Common myeloid progenitor, CD34-positive (primary cell): ENCODE data around the gene NFKB1. TPM values are rescaled to one million over a fixed set of nuclear protein-coding genes. Genes with fewer than 3 reads are reported as not detected.
A peak's percentile ranks its signal among the peaks of the same experiment; 100 is the strongest.

Source experiments
- CTCF ChIA-PET: fragments of 350-600 bp; sonication (Branson Sonifier 250); formaldehyde crosslinking; loops from one replicate; lab custom pipeline; 2021; ENCODE audit warnings: antibody characterized with exemption; lab: Charles Lee
- POLR2A ChIA-PET: fragments of 350-600 bp; sonication (Branson Sonifier 250); formaldehyde crosslinking; loops from one replicate; lab custom pipeline; 2021; ENCODE audit warnings: antibody characterized with exemption; lab: Charles Lee
- DNase-seq, 3 donors: peaks; one replicate each; pipeline versions ENCODE4 v3.0.0 to v3.0.0-alpha.2; 2013
- H3K27ac ChIP-seq, 2 experiments: 1 replicate in 1 of 2; 2 replicates in 1 of 2; pipeline ENCODE4 v1.7.0; 2013; ENCODE audit warnings: inconsistent platforms in 2 of 2, low read length in 2 of 2, mild to moderate bottlenecking in 2 of 2, low read depth in 1 of 2, moderate library complexity in 1 of 2; ENCODE audit not compliant: severe bottlenecking in 2 of 2, insufficient read depth in 1 of 2, poor library complexity in 1 of 2
- H3K27me3 ChIP-seq, 5 experiments: replicated peaks in 2 of 5; 1 replicate in 3 of 5; 2 replicates in 2 of 5; pipeline versions ENCODE4 v1.6.1 to v1.7.0; 2013; ENCODE audit warnings: low read length in 4 of 5, mild to moderate bottlenecking in 2 of 5, moderate library complexity in 2 of 5, inconsistent platforms in 1 of 5; ENCODE audit not compliant: insufficient read depth in 5 of 5, control insufficient read depth in 4 of 5
- H3K36me3 ChIP-seq, 4 experiments: 1 replicate in 2 of 4; 2 replicates in 2 of 4; pipeline versions ENCODE4 v1.6.1 to v1.7.0; 2013; ENCODE audit warnings: low read length in 3 of 4, control low read depth in 1 of 4, mild to moderate bottlenecking in 1 of 4; ENCODE audit not compliant: control insufficient read depth in 4 of 4, insufficient read depth in 4 of 4
- H3K4me1 ChIP-seq, 4 experiments: 1 replicate in 3 of 4; 2 replicates in 1 of 4; pipeline versions ENCODE4 v1.6.1 to v1.7.1; 2013; ENCODE audit warnings: low read length in 3 of 4, mild to moderate bottlenecking in 3 of 4, control low read depth in 1 of 4, inconsistent platforms in 1 of 4, moderate library complexity in 1 of 4; ENCODE audit not compliant: control insufficient read depth in 4 of 4, insufficient read depth in 4 of 4; ENCODE audit errors: control extremely low read depth in 1 of 4
- H3K4me3 ChIP-seq, 7 experiments: 1 replicate in 4 of 7; 2 replicates in 3 of 7; pipeline versions ENCODE4 v1.5.1 to v1.7.0; 2013; ENCODE audit warnings: mild to moderate bottlenecking in 7 of 7, low read length in 6 of 7, moderate library complexity in 6 of 7, inconsistent platforms in 2 of 7, low read depth in 2 of 7, control low read depth in 1 of 7; ENCODE audit not compliant: insufficient read depth in 4 of 7, control insufficient read depth in 1 of 7; ENCODE audit errors: extremely low read depth in 1 of 7
- H3K9me3 ChIP-seq, 5 experiments: 1 replicate in 4 of 5; 2 replicates in 1 of 5; pipeline versions ENCODE4 v1.6.1 to v1.7.1; 2013; ENCODE audit warnings: low read length in 4 of 5, mild to moderate bottlenecking in 2 of 5, inconsistent platforms in 1 of 5, low read depth in 1 of 5, moderate library complexity in 1 of 5; ENCODE audit not compliant: control insufficient read depth in 4 of 5, insufficient read depth in 2 of 5; ENCODE audit errors: control extremely low read depth in 1 of 5
- WGBS: methylation state at CpG from one replicate; pipeline ENCODE4 v1.1.5; 2013; ENCODE audit not compliant: insufficient coverage; 5-methylcytosine and 5-hydroxymethylcytosine counted together
- polyA plus RNA-seq: library from polyadenylated mRNA; unstranded; fragments of 120-200 nt; gene quantifications from one replicate; pipeline ENCODE4 v1.2.1, GENCODE V29; 2013

The NFKB1 gene
- polyA plus RNA-seq, result 33.6 TPM

GRCh38 chr4:102500696-102501446 is at the start of gene NFKB1:
Gene NFKB1 (plus strand): TSS chr4:102501359. CDS start chr4:102525519, 24,160 bp downstream.
- Histone ChIP-seq H3K4me3 (peak within 1 kb of the TSS; percentile 68 to 97 (median 94)), H3K27me3 (no peaks in the 10 kb centered on the region), H3K27ac (peak within 1 kb of the TSS; percentile 92 to 94), H3K36me3 (no peaks in the 10 kb centered on the region), H3K4me1 (peaks cover 9 to 34% (median 22%) of the 10 kb centered on the region in 4 experiments), H3K9me3 (no peaks in the 10 kb centered on the region)
- WGBS, result 0% methylated on average over 58 of the region's 63 CpGs
- CTCF ChIA-PET, result interaction anchor here (1.0 to 1.5 kb wide), 7 partner anchors 19 to 59 kb away, joined by 3 to 6 read pairs (median 4); no protein-coding TSS in a partner anchor
- POLR2A ChIA-PET, result interaction anchor here (0.7 to 1.9 kb wide), 10 partner anchors 11 to 327 kb away, joined by 3 to 8 read pairs (median 4); partner anchors contain the start of gene UBE2D3
- DNase-seq, result peak; percentile 88 to 97 (median 97)

GRCh38 chr4:102452854-102453253 is 48.3 kb upstream of the NFKB1 start:
- WGBS, result no CpG with 5 or more reads among the region's 1 CpG
- Histone ChIP-seq H3K36me3 (no peaks in the 10 kb centered on the region), H3K27me3 (no peaks in the 10 kb centered on the region), H3K4me3 (no peak overlapping the region), H3K27ac (no peak overlapping the region), H3K9me3 (no peaks in the 10 kb centered on the region), H3K4me1 (peaks cover 0 to 18% (median 3%) of the 10 kb centered on the region in 4 experiments)
- no peak for DNase-seq
- ChIA-PET CTCF (interaction anchor here (1.6 kb wide), 1 partner anchor 16 kb away, joined by 4 read pairs; no protein-coding TSS in a partner anchor), POLR2A (no interaction called here)

- CTCF ChIA-PET, result interaction anchor here (0.9 to 1.8 kb wide), 5 partner anchors 9 to 170 kb away, joined by 3 to 10 read pairs (median 4); no protein-coding TSS in a partner anchor
- Histone ChIP-seq H3K27ac (no peak overlapping the region), H3K36me3 (no peaks in the 10 kb centered on the region), H3K27me3 (no peaks in the 10 kb centered on the region), H3K4me1 (peaks cover 0 to 18% (median 3%) of the 10 kb centered on the region in 4 experiments), H3K4me3 (no peak overlapping the region), H3K9me3 (no peaks in the 10 kb centered on the region)
- no peak for DNase-seq
- POLR2A ChIA-PET, result no interaction called here
- 100% methylated on average over 1 of the region's 3 CpGs for WGBS
Measured at GRCh38 chr4:102453827-102454226, 47.3 kb upstream of the NFKB1 start.

- no CpG with 5 or more reads among the region's 1 CpG for WGBS
- Histone ChIP-seq H3K36me3 (no peaks in the 10 kb centered on the region), H3K4me3 (no peak overlapping the region), H3K27me3 (no peaks in the 10 kb centered on the region), H3K4me1 (peaks cover 0 to 18% (median 3%) of the 10 kb centered on the region in 4 experiments), H3K27ac (no peak overlapping the region), H3K9me3 (no peaks in the 10 kb centered on the region)
- ChIA-PET CTCF (interaction anchor here (0.9 to 1.8 kb wide), 5 partner anchors 8 to 170 kb away, joined by 3 to 10 read pairs (median 4); no protein-coding TSS in a partner anchor), POLR2A (no interaction called here)
- DNase-seq, result peak; percentile 22 to 69 (median 67)
Measured at GRCh38 chr4:102454268-102454667, 46.9 kb upstream of the NFKB1 start.

- Histone ChIP-seq H3K4me3 (no peak overlapping the region), H3K9me3 (no peaks in the 10 kb centered on the region), H3K4me1 (peaks cover 0 to 18% (median 3%) of the 10 kb centered on the region in 4 experiments), H3K27me3 (no peaks in the 10 kb centered on the region), H3K36me3 (no peaks in the 10 kb centered on the region), H3K27ac (no peak overlapping the region)
- ChIA-PET POLR2A (no interaction called here), CTCF (interaction anchor here (0.9 to 1.8 kb wide), 5 partner anchors 7 to 169 kb away, joined by 3 to 10 read pairs (median 4); no protein-coding TSS in a partner anchor)
- 98% methylated on average over 9 of the region's 9 CpGs for WGBS
- no peak for DNase-seq
Measured at GRCh38 chr4:102454981-102455685, 46.0 kb upstream of the NFKB1 start.

GRCh38 chr4:102455750-102456149 is 45.4 kb upstream of the NFKB1 start:
- H3K36me3 ChIP-seq, result no peaks in the 10 kb centered on the region
- no peak for DNase-seq
- ChIA-PET POLR2A (no interaction called here), CTCF (interaction anchor here (1.2 kb wide), 1 partner anchor 15 kb away, joined by 3 read pairs; no protein-coding TSS in a partner anchor)
- H3K27me3 ChIP-seq, result no peaks in the 10 kb centered on the region
- no peaks in the 10 kb centered on the region for H3K9me3 ChIP-seq
- WGBS, result 100% methylated on average over 2 of the region's 3 CpGs
- H3K4me1 ChIP-seq, result peaks cover 0 to 18% (median 3%) of the 10 kb centered on the region in 4 experiments
- no peak overlapping the region for H3K4me3 ChIP-seq
- no peak overlapping the region for H3K27ac ChIP-seq
